ENCODE measurements around the gene FNDC5.

GRCh38 chr1:32873484-32873883 is 2.8 kb upstream of the FNDC5 start:
- TF ChIP-seq POLR2AphosphoS5 (IDR thresholded peaks at IDR 0.05; ENCODE audit: low read length): no peak
- TF ChIP-seq YY1 (IDR thresholded peaks at IDR 0.05; ENCODE audit: low read depth, low read length): no peak
- no peak for TF ChIP-seq POLR2A (IDR thresholded peaks at IDR 0.05; ENCODE audit: low read depth, low read length)
- TF ChIP-seq CTCF (IDR thresholded peaks at IDR 0.05 in 2 of 3, conservative IDR thresholded peaks at IDR 0.05 in 1 of 3; ENCODE audit: control insufficient read depth in 2 of 3, extremely low read depth in 1 of 3, insufficient read depth in 1 of 3, low read depth in 3 of 3, low read length in 3 of 3): no peak
- no peak for TF ChIP-seq HDGF (IDR thresholded peaks at IDR 0.05)
- TF ChIP-seq HDAC2 (IDR thresholded peaks at IDR 0.05): no peak
- TF ChIP-seq POLR2AphosphoS2 (IDR thresholded peaks at IDR 0.05; ENCODE audit: low read depth, low read length): no peak
- no peak for TF ChIP-seq MXI1 (IDR thresholded peaks at IDR 0.05; ENCODE audit: low read depth, low read length)
- no peak for TF ChIP-seq CEBPB (IDR thresholded peaks at IDR 0.05; ENCODE audit: borderline replicate concordance in 1 of 2, low read depth in 2 of 2, low read length in 2 of 2)
- TF ChIP-seq GABPA (IDR thresholded peaks at IDR 0.05; ENCODE audit: low read depth): no peak
- no peak for TF ChIP-seq RBBP5 (conservative IDR thresholded peaks at IDR 0.05)
- TF ChIP-seq TBL1XR1 (IDR thresholded peaks at IDR 0.05; ENCODE audit: low read depth, low read length): no peak
- TF ChIP-seq CBX3 (IDR thresholded peaks at IDR 0.05; ENCODE audit: borderline replicate concordance, low read depth): no peak

All from GM12878 (cell line).